Upper lobe of left lung (tissue), 4 donors: ENCODE data around the gene MMP19.
A peak's percentile ranks its signal among the peaks of the same experiment; 100 is the strongest.

ENCODE experiments used
- POLR2A ChIP-seq, 4 donors: fragments of 450-650 bp; IDR thresholded peaks; one replicate each; pipeline ENCODE4 v1.5.1; 2016 to 2017; ENCODE audit warnings: antibody characterized with exemption in 4 of 4, mild to moderate bottlenecking in 2 of 4
- TF ChIP-seq, protein P1 (sequence below), 6 experiments: fragments of 450-650 bp in 4 of 6; fragments of 200-600 bp in 2 of 6; sonication (generic) in 2 of 6; IDR thresholded peaks; one replicate each; pipeline ENCODE4 v1.5.1; 2016 to 2019; ENCODE audit warnings: antibody characterized with exemption in 6 of 6

DNA sequence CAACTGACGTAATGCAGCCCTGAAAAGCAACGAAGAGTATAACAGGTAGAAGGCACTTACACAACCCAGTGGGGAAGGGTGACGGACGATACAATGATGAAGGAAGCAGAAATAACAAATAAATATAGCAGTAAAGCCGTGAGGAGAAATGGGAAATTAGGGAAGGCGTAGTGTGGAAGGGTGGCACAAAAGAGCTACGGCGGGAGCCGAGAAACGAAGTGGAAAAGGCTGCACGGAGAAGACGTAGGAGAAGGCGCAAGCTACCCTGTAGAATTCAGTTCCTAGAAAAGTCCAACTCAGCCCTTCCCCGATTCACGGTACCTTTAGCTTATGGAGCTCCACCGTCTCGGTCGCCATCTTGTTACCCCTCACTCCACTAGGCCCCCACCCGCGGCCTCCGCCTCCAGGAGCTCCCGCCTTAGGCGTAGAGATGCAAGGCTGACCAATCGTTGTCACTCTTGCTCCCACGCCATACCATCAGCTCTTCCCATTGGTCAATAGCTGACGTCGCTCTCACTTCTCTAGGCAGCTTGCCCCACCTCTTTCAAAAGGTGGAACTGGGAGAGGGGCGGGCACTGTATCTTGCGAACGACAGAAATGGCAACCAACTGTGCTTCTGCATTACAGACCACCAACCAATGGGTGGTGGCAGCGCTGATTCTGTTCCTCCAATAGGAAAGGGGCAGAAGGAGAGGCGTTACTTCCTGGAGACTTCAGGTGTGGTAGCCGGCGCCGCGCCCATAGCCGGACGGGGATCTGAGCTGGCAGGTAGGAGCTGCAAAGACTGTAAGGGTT, 25.2 kb downstream of the MMP19 start, which contains the start of the genes ORMDL2 and SARNP:
- TF ChIP-seq, protein P1, sequence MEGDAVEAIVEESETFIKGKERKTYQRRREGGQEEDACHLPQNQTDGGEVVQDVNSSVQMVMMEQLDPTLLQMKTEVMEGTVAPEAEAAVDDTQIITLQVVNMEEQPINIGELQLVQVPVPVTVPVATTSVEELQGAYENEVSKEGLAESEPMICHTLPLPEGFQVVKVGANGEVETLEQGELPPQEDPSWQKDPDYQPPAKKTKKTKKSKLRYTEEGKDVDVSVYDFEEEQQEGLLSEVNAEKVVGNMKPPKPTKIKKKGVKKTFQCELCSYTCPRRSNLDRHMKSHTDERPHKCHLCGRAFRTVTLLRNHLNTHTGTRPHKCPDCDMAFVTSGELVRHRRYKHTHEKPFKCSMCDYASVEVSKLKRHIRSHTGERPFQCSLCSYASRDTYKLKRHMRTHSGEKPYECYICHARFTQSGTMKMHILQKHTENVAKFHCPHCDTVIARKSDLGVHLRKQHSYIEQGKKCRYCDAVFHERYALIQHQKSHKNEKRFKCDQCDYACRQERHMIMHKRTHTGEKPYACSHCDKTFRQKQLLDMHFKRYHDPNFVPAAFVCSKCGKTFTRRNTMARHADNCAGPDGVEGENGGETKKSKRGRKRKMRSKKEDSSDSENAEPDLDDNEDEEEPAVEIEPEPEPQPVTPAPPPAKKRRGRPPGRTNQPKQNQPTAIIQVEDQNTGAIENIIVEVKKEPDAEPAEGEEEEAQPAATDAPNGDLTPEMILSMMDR (IDR thresholded peaks at IDR 0.05), result no peak
- TF ChIP-seq POLR2A (IDR thresholded peaks at IDR 0.05), result peak in 2 of 4 donors; percentile 68 to 85
